Mucosa of descending colon (tissue), 3 donors: ENCODE measurements around the gene C6. TPM values are rescaled to one million over a fixed set of nuclear protein-coding genes. Genes with fewer than 3 reads are reported as not detected.
"Not testable (repeated sequence)": the region's sequence is repeated elsewhere in the genome, so short reads cannot be mapped to it uniquely, and the experiment has no call there.

Source experiments
- ATAC-seq: fragments of 200-7000 bp; cut with Tn5 transposase; one replicate; pipeline ENCODE4 v1.9.1; 2020; ENCODE audit warnings: mild to moderate bottlenecking, moderate library complexity
- DNase-seq, 3 donors: peaks; one replicate each; pipeline ENCODE4 v3.0.0-alpha.2; 2020
- H3K36me3 ChIP-seq: fragments of 200-600 bp; one replicate; pipeline ENCODE4 v1.8.0; 2021; ENCODE audit warnings: low read depth, mild to moderate bottlenecking
- H3K4me1 ChIP-seq: fragments of 200-600 bp; one replicate; pipeline ENCODE4 v1.8.0; 2021; ENCODE audit warnings: low read depth, mild to moderate bottlenecking
- H3K4me3 ChIP-seq: fragments of 200-600 bp; one replicate; pipeline ENCODE4 v1.8.0; 2021; ENCODE audit warnings: mild to moderate bottlenecking
- H3K9me3 ChIP-seq: fragments of 200-600 bp; one replicate; pipeline ENCODE4 v1.8.0; 2021; ENCODE audit warnings: mild to moderate bottlenecking
- CTCF ChIP-seq: fragments of 200-600 bp; IDR thresholded peaks from one replicate; pipeline ENCODE4 v1.8.0; 2022; ENCODE audit warnings: antibody characterized with exemption, mild to moderate bottlenecking
- intact Hi-C, 2 donors: fragments of 100-400 bp; cut with DNase I in 1 of 2; cut with micrococcal nuclease in 1 of 2; formaldehyde crosslinking; loops; one replicate each; pipeline versions ENCODE4 v1.11.0 to v1.11.1; 2022; cut with DNase I, micrococcal nuclease
- total RNA-seq, 3 donors: library from RNA; stranded (reverse); fragmentation: NEBNext Ultra II Directional in 2 of 3; extraction: Animal tissue kit (Norgen Biotek cat#: 25700) in 2 of 3; gene quantifications; one replicate each; pipeline versions ENCODE4 v1.2.1 to v1.2.4, GENCODE V29; 2021 to 2023
- donor health status: DM: no; HTN: no; CAD: no; lungs with moderate emphysema.
- donor health status: DM: no; HTN: no; CAD: no.
- donor health status: DM: no; HTN: yes; CAD: no.

Gene C6
- total RNA-seq, 3 donors from 2014 or later = 0.87 to 1.5 (median 1.4) TPM

- Histone ChIP-seq H3K9me3 (peaks cover 16% of the 10 kb centered on the region), H3K4me3 (no peak overlapping the region), H3K36me3 (no peaks in the 10 kb centered on the region), H3K4me1 (no peaks in the 10 kb centered on the region)
- no peak for ATAC-seq
- no peak for DNase-seq
- no peak for TF ChIP-seq CTCF
- intact Hi-C loops = no loop called here
Observed at GRCh38 chr5:41232797-41233196, 19.5 kb upstream of the C6 start.

DNA sequence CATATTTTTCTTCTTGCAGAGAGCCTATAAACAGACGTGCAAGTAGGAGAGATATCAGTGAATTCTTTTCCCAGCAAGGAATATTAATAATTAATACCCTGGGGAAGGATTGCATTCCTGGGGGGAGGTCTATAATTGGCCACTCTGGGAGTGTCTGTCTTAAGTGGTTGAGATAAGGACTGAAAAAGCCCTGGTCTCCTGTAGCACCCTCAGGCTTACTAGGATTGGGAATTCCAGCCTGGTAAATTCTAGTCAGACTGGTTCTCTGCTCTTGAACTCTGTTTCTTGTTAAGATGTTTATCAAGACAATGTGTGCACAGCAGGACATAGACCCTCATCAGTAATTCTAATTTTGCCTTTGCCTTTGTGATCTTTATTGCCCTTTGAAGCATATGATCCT lies 16.9 kb upstream of the C6 start:
- H3K4me3 ChIP-seq, DNase-seq, ATAC-seq, intact Hi-C loops, H3K4me1 ChIP-seq, H3K36me3 ChIP-seq: not testable (repeated sequence)
- H3K9me3 ChIP-seq = peaks cover 16% of the 10 kb centered on the region

- intact Hi-C loops = no loop called here
- DNase-seq (no peak), ATAC-seq (no peak)
- Histone ChIP-seq H3K36me3 (no peaks in the 10 kb centered on the region), H3K9me3 (no peaks in the 10 kb centered on the region), H3K4me1 (no peaks in the 10 kb centered on the region), H3K4me3 (no peak overlapping the region)
- TF ChIP-seq CTCF = no peak
Observed at GRCh38 chr5:41223962-41224361, 10.6 kb upstream of the C6 start.

GRCh38 chr5:41219658-41220269 lies 6.4 kb upstream of the C6 start:
- intact Hi-C loops = no loop called here

DNA sequence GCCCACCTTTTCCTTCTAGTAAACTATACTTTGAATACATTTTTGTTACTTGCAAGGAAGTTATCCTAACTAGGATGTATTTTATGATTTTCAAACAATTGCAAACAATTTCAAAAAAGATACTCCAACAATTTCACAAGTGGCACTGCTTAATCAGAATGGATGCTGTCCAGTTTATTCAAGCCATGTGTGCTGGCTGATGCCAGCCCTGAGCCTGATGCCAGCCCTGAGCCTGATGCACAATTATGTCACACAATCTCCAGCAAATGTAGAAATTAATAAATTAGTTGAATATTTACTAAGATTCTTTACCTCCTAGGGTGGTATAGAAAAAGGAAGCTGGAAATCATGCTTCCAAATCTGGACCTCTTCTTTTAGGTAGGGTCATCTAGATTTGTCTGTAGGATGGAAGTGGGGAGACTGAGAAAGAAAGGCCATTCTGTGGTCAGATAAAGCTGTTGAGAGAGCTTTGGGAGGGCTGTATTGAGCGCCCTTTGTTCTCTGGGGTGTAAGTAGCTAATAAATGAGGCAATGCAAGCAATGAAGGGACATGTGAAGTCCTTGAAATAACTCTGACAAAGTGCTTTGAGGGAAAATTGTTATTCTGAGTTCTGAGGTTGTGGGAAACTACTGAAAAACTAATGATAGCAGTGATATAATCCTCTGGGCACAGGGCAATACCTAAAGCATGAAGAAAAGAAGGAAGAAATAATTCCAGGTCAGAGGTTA lies 5.8 kb upstream of the C6 start:
- no peak for ATAC-seq
- TF ChIP-seq CTCF = no peak
- Histone ChIP-seq H3K36me3 (no peaks in the 10 kb centered on the region), H3K4me1 (no peaks in the 10 kb centered on the region), H3K4me3 (no peak overlapping the region), H3K9me3 (no peaks in the 10 kb centered on the region)
- no peak for DNase-seq
- intact Hi-C loops = no loop called here

More at GRCh38 chr5:41219658-41220269, 6.4 kb upstream of the C6 start:
- no peaks in the 10 kb centered on the region for H3K4me1 ChIP-seq
- no peaks in the 10 kb centered on the region for H3K9me3 ChIP-seq
- no peak overlapping the region for H3K4me3 ChIP-seq
- ATAC-seq (no peak), DNase-seq (no peak)
- no peak for TF ChIP-seq CTCF
- H3K36me3 ChIP-seq = no peaks in the 10 kb centered on the region

- H3K9me3 ChIP-seq = no peaks in the 10 kb centered on the region
- TF ChIP-seq CTCF = no peak
- intact Hi-C loops = no loop called here
- no peaks in the 10 kb centered on the region for H3K4me1 ChIP-seq
- H3K36me3 ChIP-seq = no peaks in the 10 kb centered on the region
- no peak for ATAC-seq
- H3K4me3 ChIP-seq = no peak overlapping the region
- no peak for DNase-seq
Observed at GRCh38 chr5:41214182-41214581, 850 bp upstream of the C6 start.
